Uterus (tissue), 2 donors: ENCODE measurements around the gene DNAJB11.

ENCODE experiments used
- CTCF ChIP-seq, 4 experiments: fragments of 200-600 bp in 2 of 4; fragments of 450-650 bp in 2 of 4; sonication (generic) in 2 of 4; IDR thresholded peaks; one replicate each; pipeline ENCODE4 v1.5.1; 2016 to 2019; ENCODE audit warnings: antibody characterized with exemption in 4 of 4, mild to moderate bottlenecking in 2 of 4, moderate library complexity in 1 of 4
- POLR2A ChIP-seq, 2 donors: fragments of 450-650 bp; IDR thresholded peaks; one replicate each; pipeline ENCODE4 v1.6.1; 2016; ENCODE audit warnings: antibody characterized with exemption in 2 of 2, mild to moderate bottlenecking in 1 of 2, moderate library complexity in 1 of 2

GRCh38 chr3:186526256-186526606 lies 44.3 kb upstream of the DNAJB11 start:
- TF ChIP-seq CTCF (IDR thresholded peaks at IDR 0.05), result no peak
- TF ChIP-seq POLR2A (IDR thresholded peaks at IDR 0.05), result no peak
